ENCODE results near the gene WDR46.

The WDR46 gene

GRCh38 chr6:33273129-33273923, 15.7 kb downstream of the WDR46 start:
- TF ChIP-seq POLR2AphosphoS5 (IDR thresholded peaks at IDR 0.05; ENCODE audit: low read depth), result no peak
- TF ChIP-seq CTCF (IDR thresholded peaks at IDR 0.05; ENCODE audit: insufficient read depth, low read length), result no peak
- peak overlapping the region; percentile 65 for H3K4me3 ChIP-seq (replicated peaks; ENCODE audit: insufficient read depth, low read length)
- no peak for DNase-seq (ENCODE audit: low read depth in 1 of 2, low spot score in 1 of 2)
- no peaks in the 10 kb centered on the region for H3K27me3 ChIP-seq (ENCODE audit: insufficient read depth, poor library complexity, severe bottlenecking)
- H3K27ac ChIP-seq (replicated peaks), result peak overlapping the region; percentile 97

GRCh38 chr6:33272275-33273128, 16.5 kb downstream of the WDR46 start:
- Histone ChIP-seq H3K27me3 (ENCODE audit: insufficient read depth, poor library complexity, severe bottlenecking) (no peaks in the 10 kb centered on the region), H3K27ac (replicated peaks) (peak overlapping the region; percentile 97), H3K4me3 (replicated peaks; ENCODE audit: insufficient read depth, low read length) (peak overlapping the region; percentile 65)
- no peak for DNase-seq (ENCODE audit: low read depth in 1 of 2, low spot score in 1 of 2)
- TF ChIP-seq REST (IDR thresholded peaks at IDR 0.05; ENCODE audit: insufficient replicate concordance, low read depth) (peak; percentile 48), GABPA (IDR thresholded peaks at IDR 0.05; ENCODE audit: low read depth) (no peak)

GRCh38 chr6:33271468-33272274, 17.4 kb downstream of the WDR46 start, which contains the start of the genes RPS18 and VPS52:
RPS18 (plus strand) TSS chr6:33272075; CDS start chr6:33272120, 45 bp downstream.
VPS52 (minus strand) TSS chr6:33271876; CDS start chr6:33271675, 201 bp downstream.
- TF ChIP-seq SPI1 (IDR thresholded peaks at IDR 0.05; ENCODE audit: borderline replicate concordance, low read depth) (peak; percentile 77; the same call in 1 of the 2 replicates), POLR2AphosphoS5 (IDR thresholded peaks at IDR 0.05; ENCODE audit: low read depth) (peak; percentile 100), GABPA (IDR thresholded peaks at IDR 0.05; ENCODE audit: low read depth) (peak; percentile 97), CTCF (IDR thresholded peaks at IDR 0.05; ENCODE audit: insufficient read depth, low read length) (no peak), REST (IDR thresholded peaks at IDR 0.05; ENCODE audit: insufficient replicate concordance, low read depth) (peak; percentile 82)
- Histone ChIP-seq H3K27ac (replicated peaks) (peak within 1 kb of the TSS; percentile 97), H3K27me3 (ENCODE audit: insufficient read depth, poor library complexity, severe bottlenecking) (no peaks in the 10 kb centered on the region), H3K4me3 (replicated peaks; ENCODE audit: insufficient read depth, low read length) (peak within 1 kb of the TSS; percentile 73)
- peak; percentile 97 to 98 for DNase-seq (ENCODE audit: low read depth in 1 of 2, low spot score in 1 of 2)

Measured in HL-60 (cell line).